Bronchial epithelial cell (primary cell): ENCODE results near the gene SPARC. TPM values are rescaled to one million over a fixed set of nuclear protein-coding genes. Genes with fewer than 3 reads are reported as not detected.

Experiments used
- DNase-seq: peaks from one replicate; pipeline ENCODE4 v3.0.0-alpha.2; 2010; ENCODE audit warnings: low read depth
- FAIRE-seq: peaks from 2 replicates; lab custom pipeline; 2011; peaks lifted over from hg19 to GRCh38; lab: Jason Lieb, UNC
- H3K27me3 ChIP-seq: 2 replicates; pipeline ENCODE4 v1.5.1; 2011; ENCODE audit warnings: low read length; ENCODE audit not compliant: control insufficient read depth, insufficient read depth
- H3K36me3 ChIP-seq: 2 replicates; pipeline ENCODE4 v1.5.1; 2011; ENCODE audit warnings: low read length; ENCODE audit not compliant: control insufficient read depth, insufficient read depth
- H3K4me3 ChIP-seq: 2 replicates; pipeline ENCODE4 v1.5.1; 2011; ENCODE audit warnings: mild to moderate bottlenecking, low read depth, low read length, control low read depth
- total RNA-seq: library from RNA; depleted of rRNA; stranded (reverse); fragments of >200 nt; gene quantifications from 2 replicates; pipeline ENCODE4 v1.2.1, GENCODE V29; 2014
- TF ChIP-seq, protein P1 (sequence below): IDR thresholded peaks from 2 replicates; pipeline ENCODE4 v1.5.1; 2011; ENCODE audit warnings: mild to moderate bottlenecking, moderate library complexity, low read length, control low read depth, inconsistent platforms; ENCODE audit not compliant: insufficient read depth, severe bottlenecking

Gene SPARC
- total RNA-seq, 1 donor from 2014 or later = 22.6 TPM

DNA sequence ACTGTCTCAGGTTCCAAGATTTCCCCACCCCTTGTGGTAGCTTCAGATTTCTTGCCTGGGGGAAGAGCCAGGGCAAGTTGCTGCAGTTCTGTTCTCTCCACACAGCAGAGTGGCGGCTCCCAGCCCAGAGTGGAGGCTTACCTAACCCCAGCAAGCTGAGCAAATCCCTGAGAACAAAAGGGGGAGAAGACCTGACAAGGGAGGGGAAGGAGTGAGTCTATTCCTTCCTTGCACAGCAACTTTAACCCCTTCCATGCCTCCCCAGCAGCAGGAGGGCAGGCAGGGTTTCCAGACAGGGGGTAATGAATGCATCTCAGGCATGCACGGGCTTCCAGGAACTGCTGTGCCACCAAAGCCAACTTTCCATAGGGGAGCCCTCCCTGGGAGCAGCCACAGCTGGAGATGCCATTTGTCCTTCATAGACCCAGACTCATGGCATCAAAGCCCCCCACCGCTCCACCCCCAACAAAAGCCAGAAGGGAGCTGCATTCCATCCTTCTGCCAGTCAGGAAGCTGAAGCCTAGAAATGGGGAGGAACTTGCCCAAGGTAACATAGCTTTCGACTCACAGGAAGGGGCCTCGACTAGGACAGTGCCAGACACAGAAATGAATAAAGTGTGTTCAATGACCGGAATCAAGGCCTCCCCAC is 66.8 kb downstream of the SPARC start:
- DNase-seq (peak; percentile 98), FAIRE-seq (peak; percentile 94)
- Histone ChIP-seq H3K4me3 (no peak overlapping the region), H3K27me3 (no peaks in the 10 kb centered on the region), H3K36me3 (no peaks in the 10 kb centered on the region)
- TF ChIP-seq, protein P1, sequence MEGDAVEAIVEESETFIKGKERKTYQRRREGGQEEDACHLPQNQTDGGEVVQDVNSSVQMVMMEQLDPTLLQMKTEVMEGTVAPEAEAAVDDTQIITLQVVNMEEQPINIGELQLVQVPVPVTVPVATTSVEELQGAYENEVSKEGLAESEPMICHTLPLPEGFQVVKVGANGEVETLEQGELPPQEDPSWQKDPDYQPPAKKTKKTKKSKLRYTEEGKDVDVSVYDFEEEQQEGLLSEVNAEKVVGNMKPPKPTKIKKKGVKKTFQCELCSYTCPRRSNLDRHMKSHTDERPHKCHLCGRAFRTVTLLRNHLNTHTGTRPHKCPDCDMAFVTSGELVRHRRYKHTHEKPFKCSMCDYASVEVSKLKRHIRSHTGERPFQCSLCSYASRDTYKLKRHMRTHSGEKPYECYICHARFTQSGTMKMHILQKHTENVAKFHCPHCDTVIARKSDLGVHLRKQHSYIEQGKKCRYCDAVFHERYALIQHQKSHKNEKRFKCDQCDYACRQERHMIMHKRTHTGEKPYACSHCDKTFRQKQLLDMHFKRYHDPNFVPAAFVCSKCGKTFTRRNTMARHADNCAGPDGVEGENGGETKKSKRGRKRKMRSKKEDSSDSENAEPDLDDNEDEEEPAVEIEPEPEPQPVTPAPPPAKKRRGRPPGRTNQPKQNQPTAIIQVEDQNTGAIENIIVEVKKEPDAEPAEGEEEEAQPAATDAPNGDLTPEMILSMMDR = no peak

DNA sequence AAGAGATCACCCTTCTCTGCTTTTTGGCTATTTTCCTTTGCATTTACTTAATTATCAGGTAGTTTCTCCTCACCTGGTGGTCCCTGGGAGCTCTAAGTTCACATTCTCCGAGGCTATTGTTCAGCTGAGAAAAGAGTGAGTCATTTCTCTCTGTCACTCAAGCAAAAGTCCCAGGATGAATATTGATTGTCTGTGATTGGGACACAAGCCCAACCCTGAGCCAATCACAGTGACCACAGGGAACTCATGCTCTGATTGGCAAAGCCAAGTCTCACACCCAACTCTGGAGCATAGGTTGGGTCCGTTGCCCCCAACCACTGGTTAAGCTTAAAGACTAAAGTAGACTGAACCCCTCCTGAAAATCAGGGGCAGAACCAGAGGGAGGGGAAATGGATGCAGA is 67.8 kb downstream of the SPARC start:
- no peaks in the 10 kb centered on the region for H3K27me3 ChIP-seq
- DNase-seq (peak; percentile 76), FAIRE-seq (no peak)
- TF ChIP-seq, protein P1 = no peak
- no peak overlapping the region for H3K4me3 ChIP-seq
- no peaks in the 10 kb centered on the region for H3K36me3 ChIP-seq

DNA sequence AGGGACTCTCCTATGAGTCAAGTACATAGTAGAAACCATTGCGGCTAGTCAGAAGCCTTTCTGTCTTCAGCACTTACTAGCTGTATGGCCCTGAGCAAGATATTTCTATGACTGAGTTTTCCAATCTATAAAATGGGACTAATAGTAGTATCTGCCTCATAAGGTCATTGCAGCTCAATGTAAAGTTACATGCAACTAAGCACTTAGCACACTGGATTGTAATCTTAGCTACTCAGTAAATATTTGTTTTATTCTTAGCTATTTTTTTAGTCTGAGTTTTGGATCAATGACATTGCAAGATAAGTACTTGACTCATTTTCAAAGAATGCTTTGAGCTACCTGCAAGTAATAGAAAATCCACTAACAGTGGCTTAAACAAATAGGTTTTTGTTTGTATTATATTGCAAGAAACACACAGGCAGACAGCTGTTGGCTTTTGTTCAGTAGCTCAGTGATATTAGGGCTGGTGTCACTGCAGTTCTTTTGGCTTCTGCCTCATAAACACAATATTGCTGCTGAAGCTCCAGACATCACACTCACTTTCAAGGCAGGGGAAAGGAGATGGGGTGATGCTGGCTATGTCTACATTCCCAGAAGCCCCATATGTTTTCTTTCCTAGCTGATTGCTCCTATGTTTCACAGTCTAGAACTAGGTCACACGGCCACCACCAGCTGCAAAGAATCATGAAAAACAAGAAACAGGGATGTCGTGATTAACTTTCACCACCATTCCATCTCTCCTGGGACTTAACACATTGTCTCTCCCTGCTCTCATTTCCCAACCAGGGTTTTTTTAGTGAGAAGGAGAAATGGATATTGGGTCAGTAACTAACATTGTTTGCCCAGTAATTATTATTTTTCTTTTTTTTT is 68.6 kb downstream of the SPARC start:
- DNase-seq (peak; percentile 94), FAIRE-seq (peak; percentile 64)
- H3K36me3 ChIP-seq = no peaks in the 10 kb centered on the region
- H3K27me3 ChIP-seq = no peaks in the 10 kb centered on the region
- TF ChIP-seq, protein P1 = no peak
- H3K4me3 ChIP-seq = no peak overlapping the region

DNA sequence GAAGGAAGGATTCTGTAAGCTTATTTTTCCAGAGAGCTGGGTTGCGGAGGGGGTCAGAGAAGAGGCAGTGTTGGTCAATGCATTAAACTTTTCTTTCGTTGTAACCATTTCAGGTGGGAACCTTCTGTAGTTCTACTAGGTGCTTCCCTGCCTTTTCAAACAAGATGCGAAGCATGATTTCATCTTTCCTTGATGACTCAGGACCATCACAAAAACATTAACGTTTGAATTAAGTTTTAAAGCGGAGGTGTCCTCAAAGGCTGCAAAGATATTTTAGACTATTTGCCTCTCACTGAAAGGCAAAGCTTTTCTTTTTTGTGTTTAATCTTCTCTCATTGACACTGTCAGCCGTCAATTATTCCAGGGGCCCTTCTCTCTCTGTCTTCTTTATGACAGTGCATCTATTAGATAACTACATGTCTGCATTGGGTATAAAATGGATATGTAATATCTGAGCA is 69.3 kb downstream of the SPARC start:
- peak; percentile 85 for DNase-seq
- Histone ChIP-seq H3K36me3 (no peaks in the 10 kb centered on the region), H3K27me3 (no peaks in the 10 kb centered on the region), H3K4me3 (no peak overlapping the region)
- FAIRE-seq = no peak
- TF ChIP-seq, protein P1 = no peak

DNA sequence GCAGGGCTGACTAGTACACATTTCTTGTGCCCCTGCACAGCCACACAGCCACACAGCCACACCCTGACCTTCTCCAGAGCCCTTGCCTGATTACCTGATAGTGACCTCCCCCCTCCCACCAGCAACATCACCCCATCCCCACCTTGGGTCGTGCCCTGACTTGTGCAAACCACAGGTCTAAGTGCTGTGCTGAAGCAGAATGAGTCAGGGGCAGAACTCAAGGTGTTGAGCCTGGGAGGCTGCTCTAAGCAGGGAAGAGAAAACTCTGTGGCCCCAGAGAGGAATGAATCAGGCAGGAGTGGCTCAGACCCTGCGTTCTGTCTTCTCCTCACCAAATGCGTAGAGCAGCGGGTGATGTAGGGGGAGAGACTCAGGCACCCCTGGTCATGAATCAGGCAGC is 71.3 kb downstream of the SPARC start:
- TF ChIP-seq, protein P1 = no peak

More for the DNA sequence above, 71.3 kb downstream of the SPARC start:
- DNase-seq = peak; percentile 100
- Histone ChIP-seq H3K27me3 (no peaks in the 10 kb centered on the region), H3K4me3 (no peak overlapping the region), H3K36me3 (no peaks in the 10 kb centered on the region)
- FAIRE-seq = peak; percentile 96
